HEK293 (cell line): ENCODE data around the gene RPL36.

ENCODE experiments used
- GFI1B ChIP-seq: fragments of 450-650 bp; formaldehyde crosslinking; IDR thresholded peaks from 2 replicates; pipeline ENCODE4 v1.5.1; 2016; ENCODE audit warnings: missing biosample characterization, missing genetic modification characterization
- HOXD13 ChIP-seq: sonication (generic); formaldehyde crosslinking; IDR thresholded peaks from 2 replicates; pipeline ENCODE4 v1.8.0; 2022; ENCODE audit warnings: missing genetic modification reagents, borderline replicate concordance
- KLF7 ChIP-seq: fragments of 450-650 bp; formaldehyde crosslinking; IDR thresholded peaks from 2 replicates; pipeline ENCODE4 v1.5.1; 2016; ENCODE audit warnings: missing biosample characterization, missing genetic modification characterization, borderline replicate concordance
- PRDM2 ChIP-seq: fragments of 450-650 bp; formaldehyde crosslinking; IDR thresholded peaks from 2 replicates; pipeline ENCODE4 v1.5.1; 2016; ENCODE audit warnings: missing biosample characterization, missing genetic modification characterization, borderline replicate concordance
- SP2 ChIP-seq: fragments of 450-650 bp; formaldehyde crosslinking; IDR thresholded peaks from 2 replicates; pipeline ENCODE4 v1.5.1; 2016; ENCODE audit warnings: missing biosample characterization, missing genetic modification characterization
- ZBTB20 ChIP-seq: fragments of 450-650 bp; formaldehyde crosslinking; IDR thresholded peaks from 2 replicates; pipeline ENCODE4 v1.5.1; 2016; ENCODE audit warnings: missing biosample characterization, missing genetic modification characterization
- ZFP41 ChIP-seq: fragments of 450-650 bp; formaldehyde crosslinking; IDR thresholded peaks from 2 replicates; pipeline ENCODE4 v1.5.1; 2016; ENCODE audit warnings: missing biosample characterization, missing genetic modification characterization, borderline replicate concordance
- ZNF112 ChIP-seq: fragments of 450-650 bp; formaldehyde crosslinking; IDR thresholded peaks from 2 replicates; pipeline ENCODE4 v1.5.0; 2017; ENCODE audit warnings: missing biosample characterization, missing genetic modification characterization
- ZNF114 ChIP-seq: fragments of 450-650 bp; formaldehyde crosslinking; IDR thresholded peaks from 2 replicates; pipeline ENCODE4 v1.5.0; 2017; ENCODE audit warnings: missing biosample characterization, missing genetic modification characterization
- ZNF18 ChIP-seq: fragments of 450-650 bp; formaldehyde crosslinking; IDR thresholded peaks from 2 replicates; pipeline ENCODE4 v1.5.1; 2016; ENCODE audit warnings: missing biosample characterization, missing genetic modification characterization
- ZNF23 ChIP-seq: fragments of 450-650 bp; formaldehyde crosslinking; IDR thresholded peaks from 2 replicates; pipeline ENCODE4 v1.5.1; 2016; ENCODE audit warnings: missing biosample characterization, missing genetic modification characterization, borderline replicate concordance
- ZNF274 ChIP-seq, 2 experiments: fragments of 200-500 bp in 1 of 2; fragments of 450-650 bp in 1 of 2; sonication (Bioruptor generic) in 1 of 2; formaldehyde crosslinking in 1 of 2; IDR thresholded peaks; 2 replicates each; pipeline versions ENCODE4 v1.5.1 to v1.6.1; 2014 to 2016; ENCODE audit warnings: borderline replicate concordance in 1 of 2, inconsistent platforms in 1 of 2, low read length in 1 of 2, missing biosample characterization in 1 of 2, missing genetic modification characterization in 1 of 2
- ZNF335 ChIP-seq: fragments of 450-650 bp; formaldehyde crosslinking; conservative IDR thresholded peaks from 2 replicates; pipeline ENCODE4 v1.5.1; 2016; ENCODE audit warnings: missing biosample characterization, missing genetic modification characterization
- ZNF366 ChIP-seq: fragments of 450-650 bp; formaldehyde crosslinking; conservative IDR thresholded peaks from 2 replicates; pipeline ENCODE4 v1.5.1; 2016; ENCODE audit warnings: missing biosample characterization, missing genetic modification characterization
- ZNF37A ChIP-seq: fragments of 450-650 bp; IDR thresholded peaks from 2 replicates; pipeline ENCODE4 v1.5.1; 2018; ENCODE audit warnings: missing biosample characterization, missing genetic modification characterization
- ZNF621 ChIP-seq: fragments of 450-650 bp; formaldehyde crosslinking; IDR thresholded peaks from 2 replicates; pipeline ENCODE4 v1.5.1; 2017; ENCODE audit warnings: missing biosample characterization, missing genetic modification characterization
- ZNF654 ChIP-seq: fragments of 450-650 bp; formaldehyde crosslinking; IDR thresholded peaks from 2 replicates; pipeline ENCODE4 v1.5.1; 2016; ENCODE audit warnings: low read depth, missing biosample characterization, missing genetic modification characterization
- ZNF768 ChIP-seq: fragments of 450-650 bp; formaldehyde crosslinking; IDR thresholded peaks from 2 replicates; pipeline ENCODE4 v1.5.1; 2018; ENCODE audit warnings: missing biosample characterization, mild to moderate bottlenecking, missing genetic modification characterization
- ZNF791 ChIP-seq: fragments of 450-650 bp; formaldehyde crosslinking; IDR thresholded peaks from 2 replicates; pipeline ENCODE4 v1.5.1; 2016; ENCODE audit warnings: missing biosample characterization, missing genetic modification characterization
- ZNF792 ChIP-seq: fragments of 450-650 bp; formaldehyde crosslinking; IDR thresholded peaks from 2 replicates; pipeline ENCODE4 v1.5.1; 2016; ENCODE audit warnings: missing biosample characterization, missing genetic modification characterization
- ZSCAN23 ChIP-seq: fragments of 450-650 bp; formaldehyde crosslinking; IDR thresholded peaks from 2 replicates; pipeline ENCODE4 v1.5.1; 2016; ENCODE audit warnings: missing biosample characterization, missing genetic modification characterization
- ZXDB ChIP-seq: fragments of 450-650 bp; formaldehyde crosslinking; IDR thresholded peaks from 2 replicates; pipeline ENCODE4 v1.5.1; 2016; ENCODE audit warnings: missing biosample characterization, missing genetic modification characterization
- TF ChIP-seq, protein P1 (sequence below): fragments of 450-650 bp; formaldehyde crosslinking; IDR thresholded peaks from 2 replicates; pipeline ENCODE4 v1.5.1; 2017; ENCODE audit warnings: missing biosample characterization, missing genetic modification characterization
- TF ChIP-seq, protein P2 (sequence below): fragments of 450-650 bp; formaldehyde crosslinking; IDR thresholded peaks from 2 replicates; pipeline ENCODE4 v1.5.1; 2017; ENCODE audit warnings: missing biosample characterization, missing genetic modification characterization
- TF ChIP-seq, protein P3 (sequence below): fragments of 450-650 bp; formaldehyde crosslinking; IDR thresholded peaks from 2 replicates; pipeline ENCODE4 v1.5.1; 2016; ENCODE audit warnings: missing biosample characterization, missing genetic modification characterization

RPL36 gene

GRCh38 chr19:5690125-5690954, at the start of gene RPL36 (continued):
- TF ChIP-seq, protein P1, sequence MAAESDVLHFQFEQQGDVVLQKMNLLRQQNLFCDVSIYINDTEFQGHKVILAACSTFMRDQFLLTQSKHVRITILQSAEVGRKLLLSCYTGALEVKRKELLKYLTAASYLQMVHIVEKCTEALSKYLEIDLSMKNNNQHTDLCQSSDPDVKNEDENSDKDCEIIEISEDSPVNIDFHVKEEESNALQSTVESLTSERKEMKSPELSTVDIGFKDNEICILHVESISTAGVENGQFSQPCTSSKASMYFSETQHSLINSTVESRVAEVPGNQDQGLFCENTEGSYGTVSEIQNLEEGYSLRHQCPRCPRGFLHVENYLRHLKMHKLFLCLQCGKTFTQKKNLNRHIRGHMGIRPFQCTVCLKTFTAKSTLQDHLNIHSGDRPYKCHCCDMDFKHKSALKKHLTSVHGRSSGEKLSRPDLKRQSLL (tag by site-specific recombination), result no peak
- no peak; the same call in 1 of the 2 replicates for TF ChIP-seq ZNF23 (tag by site-specific recombination)
- peak; percentile 47; the same call in 1 of the 2 replicates for TF ChIP-seq ZBTB20 (tag by site-specific recombination)
- peak; percentile 53; the same call in 1 of the 2 replicates for TF ChIP-seq KLF7 (tag by site-specific recombination)
- TF ChIP-seq ZNF792 (tag by site-specific recombination), result no peak
- TF ChIP-seq ZNF654 (tag by site-specific recombination), result peak; percentile 32; the same call in 1 of the 2 replicates
- TF ChIP-seq ZSCAN23 (tag by site-specific recombination), result no peak
- TF ChIP-seq, protein P2, sequence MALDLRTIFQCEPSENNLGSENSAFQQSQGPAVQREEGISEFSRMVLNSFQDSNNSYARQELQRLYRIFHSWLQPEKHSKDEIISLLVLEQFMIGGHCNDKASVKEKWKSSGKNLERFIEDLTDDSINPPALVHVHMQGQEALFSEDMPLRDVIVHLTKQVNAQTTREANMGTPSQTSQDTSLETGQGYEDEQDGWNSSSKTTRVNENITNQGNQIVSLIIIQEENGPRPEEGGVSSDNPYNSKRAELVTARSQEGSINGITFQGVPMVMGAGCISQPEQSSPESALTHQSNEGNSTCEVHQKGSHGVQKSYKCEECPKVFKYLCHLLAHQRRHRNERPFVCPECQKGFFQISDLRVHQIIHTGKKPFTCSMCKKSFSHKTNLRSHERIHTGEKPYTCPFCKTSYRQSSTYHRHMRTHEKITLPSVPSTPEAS (tag by site-specific recombination), result no peak
- peak; percentile 56; the same call in 1 of the 2 replicates for TF ChIP-seq ZNF335 (tag by site-specific recombination)
- TF ChIP-seq GFI1B (tag by site-specific recombination), result 0 out of 2 replicates have a peak, but pooled peaks have one; percentile 48
- no peak for TF ChIP-seq HOXD13 (CRISPR knock-in tag)
- TF ChIP-seq ZFP41 (tag by site-specific recombination), result no peak
- 0 out of 2 replicates have a peak, but pooled peaks have one; percentile 36 for TF ChIP-seq ZNF18 (tag by site-specific recombination)
- no peak for TF ChIP-seq ZNF621 (tag by site-specific recombination)
- no peak for TF ChIP-seq ZNF791 (tag by site-specific recombination)
- no peak for TF ChIP-seq ZNF37A (tag by site-specific recombination)
- 0 out of 2 replicates have a peak, but pooled peaks have one; percentile 32 for TF ChIP-seq ZNF768
- TF ChIP-seq SP2, result peak; percentile 34; the same call in 1 of the 2 replicates
- no peak for TF ChIP-seq ZNF274 (IDR thresholded peaks at IDR 0.05; ENCODE audit: low read length)
- TF ChIP-seq ZNF274 (tag by site-specific recombination; IDR thresholded peaks at IDR 0.05; ENCODE audit: borderline replicate concordance), result no peak
- no peak for TF ChIP-seq ZNF366 (tag by site-specific recombination)
- TF ChIP-seq ZNF114, result no peak
- TF ChIP-seq ZNF112 (tag by site-specific recombination), result no peak
- 0 out of 2 replicates have a peak, but pooled peaks have one; percentile 78 for TF ChIP-seq PRDM2
- TF ChIP-seq, protein P3, sequence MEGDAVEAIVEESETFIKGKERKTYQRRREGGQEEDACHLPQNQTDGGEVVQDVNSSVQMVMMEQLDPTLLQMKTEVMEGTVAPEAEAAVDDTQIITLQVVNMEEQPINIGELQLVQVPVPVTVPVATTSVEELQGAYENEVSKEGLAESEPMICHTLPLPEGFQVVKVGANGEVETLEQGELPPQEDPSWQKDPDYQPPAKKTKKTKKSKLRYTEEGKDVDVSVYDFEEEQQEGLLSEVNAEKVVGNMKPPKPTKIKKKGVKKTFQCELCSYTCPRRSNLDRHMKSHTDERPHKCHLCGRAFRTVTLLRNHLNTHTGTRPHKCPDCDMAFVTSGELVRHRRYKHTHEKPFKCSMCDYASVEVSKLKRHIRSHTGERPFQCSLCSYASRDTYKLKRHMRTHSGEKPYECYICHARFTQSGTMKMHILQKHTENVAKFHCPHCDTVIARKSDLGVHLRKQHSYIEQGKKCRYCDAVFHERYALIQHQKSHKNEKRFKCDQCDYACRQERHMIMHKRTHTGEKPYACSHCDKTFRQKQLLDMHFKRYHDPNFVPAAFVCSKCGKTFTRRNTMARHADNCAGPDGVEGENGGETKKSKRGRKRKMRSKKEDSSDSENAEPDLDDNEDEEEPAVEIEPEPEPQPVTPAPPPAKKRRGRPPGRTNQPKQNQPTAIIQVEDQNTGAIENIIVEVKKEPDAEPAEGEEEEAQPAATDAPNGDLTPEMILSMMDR (tag by site-specific recombination), result peak; percentile 100
- TF ChIP-seq ZXDB (tag by site-specific recombination), result peak; percentile 93
